A549 treated with ZK216348 at 1 μM for 4 hours (cell line): Measurements from ENCODE around the gene SNCB. TPM values are rescaled to one million over a fixed set of nuclear protein-coding genes. Genes with fewer than 3 reads are reported as not detected.

Experiments used
- total RNA-seq: library from RNA; stranded (reverse); fragments of 200-300 nt; extraction: Qiagen RNA extraction; gene quantifications from 5 replicates; pipeline ENCODE4 v1.2.3, GENCODE V29; 2022; ENCODE audit warnings: low read depth

Gene SNCB
- 0.53 to 1.4 TPM (median 1.2 TPM) in 5 replicates for total RNA-seq

GRCh38 chr5:176629853-176630680 is at the start of gene SNCB, which contains the start of gene EIF4E1B:
Gene SNCB, minus strand, starts transcription at chr5:176630534. Its CDS starts 880 bp downstream, at chr5:176629654.
Gene EIF4E1B, plus strand, starts transcription at chr5:176630675. Its CDS starts 12,113 bp downstream, at chr5:176642788.

GRCh38 chr5:176647030-176647842 is 16.9 kb upstream of the SNCB start, which contains the start of gene TSPAN17:
Gene TSPAN17, plus strand, starts transcription at chr5:176647484. Its CDS starts 132 bp downstream, at chr5:176647616.

GRCh38 chr5:176609724-176610434 is 20.5 kb downstream of the SNCB start, which contains the start of gene GPRIN1:
Gene GPRIN1, minus strand, starts transcription at chr5:176610156. Its CDS starts 10,322 bp downstream, at chr5:176599834.

Other genes with a start within 250 kb of the SNCB start
- 109 to 138 TPM (median 126 TPM) in 5 replicates for gene NOP16, start 241.9 kb downstream of the SNCB start, total RNA-seq
- gene HIGD2A, start 241.8 kb downstream of the SNCB start, total RNA-seq, result 227 to 279 TPM (median 258 TPM) in 5 replicates
- 75.3 to 132 TPM (median 128 TPM) in 5 replicates for gene CLTB, start 214.0 kb downstream of the SNCB start, total RNA-seq
- 44.2 to 53.4 TPM (median 47.5 TPM) in 5 replicates for gene FAF2, start 182.1 kb downstream of the SNCB start, total RNA-seq
- 22.0 to 41.5 TPM (median 37.5 TPM) in 5 replicates for gene RNF44, start 93.1 kb downstream of the SNCB start, total RNA-seq
- gene CDHR2, start 81.2 kb downstream of the SNCB start, total RNA-seq, result 0.05 to 0.21 TPM (median 0.09 TPM) in 4 of 5 replicates, not detected in the other
- 7.3 to 10.8 TPM (median 10.2 TPM) in 5 replicates for gene GPRIN1, start 20.4 kb downstream of the SNCB start, total RNA-seq
- not detected in 5 replicates for gene EIF4E1B, start 141 bp upstream of the SNCB start, total RNA-seq
- 45.8 to 68.2 TPM (median 62.5 TPM) in 5 replicates for gene TSPAN17, start 16.9 kb upstream of the SNCB start, total RNA-seq
- gene UNC5A, start 180.0 kb upstream of the SNCB start, total RNA-seq, result 0.09 to 0.47 TPM (median 0.41 TPM) in 5 replicates